ENCODE data around the gene DENND1A.

DENND1A gene

GRCh38 chr9:123418052-123418430 lies 511.9 kb downstream of the DENND1A start:
- Histone ChIP-seq H4K20me1 (ENCODE audit: low read depth, low read length) (no peaks in the 10 kb centered on the region), H3K9me2 (replicated peaks; ENCODE audit: insufficient read depth, low read length) (no peaks in the 10 kb centered on the region), H3K9me3 (ENCODE audit: insufficient read depth, low read length) (no peaks in the 10 kb centered on the region), H3K4me3 (ENCODE audit: insufficient read depth, low read length, poor library complexity, severe bottlenecking) (no peak overlapping the region), H3K27me3 (ENCODE audit: low read length) (no peaks in the 10 kb centered on the region), H2AFZ (ENCODE audit: low read depth, low read length, severe bottlenecking) (no peak overlapping the region), H3K9ac (ENCODE audit: low read length) (no peak overlapping the region), H3K79me2 (ENCODE audit: insufficient read depth, low read length) (no peaks in the 10 kb centered on the region), H3K27ac (ENCODE audit: low read depth, low read length) (no peak overlapping the region), H3K36me3 (ENCODE audit: low read length) (no peaks in the 10 kb centered on the region), H3F3A (ENCODE audit: insufficient read depth) (no peaks in the 10 kb centered on the region), H3K4me2 (ENCODE audit: low read depth, low read length, poor library complexity, severe bottlenecking) (no peak overlapping the region)
- TF ChIP-seq EZH2phosphoT487 (conservative IDR thresholded peaks at IDR 0.05; ENCODE audit: low read length) (no peak), CTCF (IDR thresholded peaks at IDR 0.05; ENCODE audit: insufficient read depth, low read length, poor library complexity, severe bottlenecking) (no peak)

- Histone ChIP-seq H3K36me3 (ENCODE audit: low read length) (no peaks in the 10 kb centered on the region), H3K4me3 (ENCODE audit: insufficient read depth, low read length, poor library complexity, severe bottlenecking) (no peak overlapping the region), H2AFZ (ENCODE audit: low read depth, low read length, severe bottlenecking) (no peak overlapping the region), H3K9me2 (replicated peaks; ENCODE audit: insufficient read depth, low read length) (no peaks in the 10 kb centered on the region), H3K27ac (ENCODE audit: low read depth, low read length) (no peak overlapping the region), H3K9ac (ENCODE audit: low read length) (no peak overlapping the region), H3K9me3 (ENCODE audit: insufficient read depth, low read length) (no peaks in the 10 kb centered on the region), H4K20me1 (ENCODE audit: low read depth, low read length) (no peaks in the 10 kb centered on the region), H3K27me3 (ENCODE audit: low read length) (no peaks in the 10 kb centered on the region), H3K79me2 (ENCODE audit: insufficient read depth, low read length) (no peaks in the 10 kb centered on the region), H3K4me2 (ENCODE audit: low read depth, low read length, poor library complexity, severe bottlenecking) (no peak overlapping the region), H3F3A (ENCODE audit: insufficient read depth) (no peaks in the 10 kb centered on the region)
- TF ChIP-seq CTCF (IDR thresholded peaks at IDR 0.05; ENCODE audit: insufficient read depth, low read length, poor library complexity, severe bottlenecking) (no peak), EZH2phosphoT487 (conservative IDR thresholded peaks at IDR 0.05; ENCODE audit: low read length) (no peak)
Measured at GRCh38 chr9:123417289-123418051, 512.5 kb downstream of the DENND1A start.

GRCh38 chr9:123416176-123416575 lies 513.8 kb downstream of the DENND1A start:
- TF ChIP-seq EZH2phosphoT487 (conservative IDR thresholded peaks at IDR 0.05; ENCODE audit: low read length) (no peak), CTCF (IDR thresholded peaks at IDR 0.05; ENCODE audit: insufficient read depth, low read length, poor library complexity, severe bottlenecking) (no peak)

More at GRCh38 chr9:123416176-123416575, 513.8 kb downstream of the DENND1A start:
- Histone ChIP-seq H3K9me2 (replicated peaks; ENCODE audit: insufficient read depth, low read length) (no peaks in the 10 kb centered on the region), H3K9ac (ENCODE audit: low read length) (no peak overlapping the region), H3K4me2 (ENCODE audit: low read depth, low read length, poor library complexity, severe bottlenecking) (no peak overlapping the region), H4K20me1 (ENCODE audit: low read depth, low read length) (no peaks in the 10 kb centered on the region), H2AFZ (ENCODE audit: low read depth, low read length, severe bottlenecking) (no peak overlapping the region), H3K36me3 (ENCODE audit: low read length) (no peaks in the 10 kb centered on the region), H3K79me2 (ENCODE audit: insufficient read depth, low read length) (no peaks in the 10 kb centered on the region), H3K4me3 (ENCODE audit: insufficient read depth, low read length, poor library complexity, severe bottlenecking) (no peak overlapping the region), H3F3A (ENCODE audit: insufficient read depth) (no peaks in the 10 kb centered on the region), H3K27me3 (ENCODE audit: low read length) (no peaks in the 10 kb centered on the region), H3K9me3 (ENCODE audit: insufficient read depth, low read length) (no peaks in the 10 kb centered on the region), H3K27ac (ENCODE audit: low read depth, low read length) (no peak overlapping the region)

Measured in SU-DHL-6 (cell line).